Ishikawa (cell line): ENCODE results near the gene PAH.
A peak's percentile ranks its signal among the peaks of the same experiment; 100 is the strongest.

ENCODE experiments used
- CEBPB ChIP-seq: IDR thresholded peaks from 2 replicates; pipeline ENCODE4 v1.6.1; 2012
- CREB1 ChIP-seq: IDR thresholded peaks from 2 replicates; pipeline ENCODE4 v1.6.1; 2012; ENCODE audit warnings: low read depth
- EGR1 ChIP-seq: IDR thresholded peaks from 2 replicates; pipeline ENCODE4 v1.6.1; 2012
- EP300 ChIP-seq: IDR thresholded peaks from 2 replicates; pipeline ENCODE4 v1.6.1; 2012; ENCODE audit warnings: borderline replicate concordance
- FOXM1 ChIP-seq: IDR thresholded peaks from 2 replicates; pipeline ENCODE4 v1.6.1; 2012; ENCODE audit warnings: low read depth, borderline replicate concordance
- NFIC ChIP-seq: IDR thresholded peaks from 2 replicates; pipeline ENCODE4 v1.6.1; 2012
- RAD21 ChIP-seq: IDR thresholded peaks from 2 replicates; pipeline ENCODE4 v1.6.1; 2012; ENCODE audit warnings: low read depth
- TAF1 ChIP-seq: IDR thresholded peaks from 2 replicates; pipeline ENCODE4 v1.6.1; 2012; ENCODE audit warnings: low read depth, mild to moderate bottlenecking
- TCF12 ChIP-seq: IDR thresholded peaks from 2 replicates; pipeline ENCODE4 v1.6.1; 2012; ENCODE audit warnings: low read depth
- TEAD4 ChIP-seq: IDR thresholded peaks from 2 replicates; pipeline ENCODE4 v1.6.1; 2012
- YY1 ChIP-seq: IDR thresholded peaks from 2 replicates; pipeline ENCODE4 v1.6.1; 2012; ENCODE audit warnings: low read depth
- ZBTB7A ChIP-seq: IDR thresholded peaks from 2 replicates; pipeline ENCODE4 v1.6.1; 2012; ENCODE audit warnings: low read depth
- TF ChIP-seq, protein P1 (sequence below): IDR thresholded peaks from 2 replicates; pipeline ENCODE4 v1.6.1; 2012
- TF ChIP-seq, protein P2 (sequence below): IDR thresholded peaks from 2 replicates; pipeline ENCODE4 v1.6.1; 2012; ENCODE audit warnings: low read depth, mild to moderate bottlenecking
- TF ChIP-seq, protein P3 (sequence below): IDR thresholded peaks from 2 replicates; pipeline ENCODE4 v1.6.1; 2012

The PAH gene

DNA sequence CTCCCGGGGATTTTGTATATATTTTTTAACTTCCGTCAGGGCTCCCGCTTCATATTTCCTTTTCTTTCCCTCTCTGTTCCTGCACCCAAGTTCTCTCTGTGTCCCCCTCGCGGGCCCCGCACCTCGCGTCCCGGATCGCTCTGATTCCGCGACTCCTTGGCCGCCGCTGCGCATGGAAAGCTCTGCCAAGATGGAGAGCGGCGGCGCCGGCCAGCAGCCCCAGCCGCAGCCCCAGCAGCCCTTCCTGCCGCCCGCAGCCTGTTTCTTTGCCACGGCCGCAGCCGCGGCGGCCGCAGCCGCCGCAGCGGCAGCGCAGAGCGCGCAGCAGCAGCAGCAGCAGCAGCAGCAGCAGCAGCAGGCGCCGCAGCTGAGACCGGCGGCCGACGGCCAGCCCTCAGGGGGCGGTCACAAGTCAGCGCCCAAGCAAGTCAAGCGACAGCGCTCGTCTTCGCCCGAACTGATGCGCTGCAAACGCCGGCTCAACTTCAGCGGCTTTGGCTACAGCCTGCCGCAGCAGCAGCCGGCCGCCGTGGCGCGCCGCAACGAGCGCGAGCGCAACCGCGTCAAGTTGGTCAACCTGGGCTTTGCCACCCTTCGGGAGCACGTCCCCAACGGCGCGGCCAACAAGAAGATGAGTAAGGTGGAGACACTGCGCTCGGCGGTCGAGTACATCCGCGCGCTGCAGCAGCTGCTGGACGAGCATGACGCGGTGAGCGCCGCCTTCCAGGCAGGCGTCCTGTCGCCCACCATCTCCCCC is 41.2 kb upstream of the PAH start:
- TF ChIP-seq FOXM1, result no peak
- TF ChIP-seq RAD21, result no peak
- TF ChIP-seq CREB1, result no peak
- no peak for TF ChIP-seq TAF1
- TF ChIP-seq EP300, result no peak

DNA sequence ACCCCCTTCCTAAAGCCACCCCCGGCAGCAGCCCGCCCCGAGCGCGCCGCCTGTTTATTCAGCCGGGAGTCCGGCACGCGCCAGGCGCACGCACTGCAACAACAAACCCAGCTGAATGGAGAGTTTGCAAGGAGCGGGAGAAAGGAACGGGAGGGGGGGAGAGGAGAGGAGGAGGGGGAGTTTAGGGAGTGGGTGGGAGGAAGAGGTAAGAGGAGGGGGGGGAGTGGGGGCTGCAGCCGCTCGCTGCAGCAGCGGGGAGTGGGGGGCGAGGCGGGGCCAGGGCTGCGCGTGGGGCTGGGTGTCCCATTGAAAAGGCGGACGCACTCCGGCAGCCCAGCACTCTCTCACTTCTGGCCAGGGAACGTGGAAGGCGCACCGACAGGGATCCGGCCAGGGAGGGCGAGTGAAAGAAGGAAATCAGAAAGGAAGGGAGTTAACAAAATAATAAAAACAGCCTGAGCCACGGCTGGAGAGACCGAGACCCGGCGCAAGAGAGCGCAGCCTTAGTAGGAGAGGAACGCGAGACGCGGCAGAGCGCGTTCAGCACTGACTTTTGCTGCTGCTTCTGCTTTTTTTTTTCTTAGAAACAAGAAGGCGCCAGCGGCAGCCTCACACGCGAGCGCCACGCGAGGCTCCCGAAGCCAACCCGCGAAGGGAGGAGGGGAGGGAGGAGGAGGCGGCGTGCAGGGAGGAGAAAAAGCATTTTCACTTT is 40.5 kb upstream of the PAH start, which contains the start of gene ASCL1:
TSS of gene ASCL1 (plus strand) at position 336 of the 712 bp plus-strand sequence. CDS start 571 bp downstream, outside the sequence.
- TF ChIP-seq, protein P1, sequence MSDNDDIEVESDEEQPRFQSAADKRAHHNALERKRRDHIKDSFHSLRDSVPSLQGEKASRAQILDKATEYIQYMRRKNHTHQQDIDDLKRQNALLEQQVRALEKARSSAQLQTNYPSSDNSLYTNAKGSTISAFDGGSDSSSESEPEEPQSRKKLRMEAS, result 0 out of 2 replicates have a peak, but pooled peaks have one; percentile 15
- TF ChIP-seq CEBPB, result no peak

DNA sequence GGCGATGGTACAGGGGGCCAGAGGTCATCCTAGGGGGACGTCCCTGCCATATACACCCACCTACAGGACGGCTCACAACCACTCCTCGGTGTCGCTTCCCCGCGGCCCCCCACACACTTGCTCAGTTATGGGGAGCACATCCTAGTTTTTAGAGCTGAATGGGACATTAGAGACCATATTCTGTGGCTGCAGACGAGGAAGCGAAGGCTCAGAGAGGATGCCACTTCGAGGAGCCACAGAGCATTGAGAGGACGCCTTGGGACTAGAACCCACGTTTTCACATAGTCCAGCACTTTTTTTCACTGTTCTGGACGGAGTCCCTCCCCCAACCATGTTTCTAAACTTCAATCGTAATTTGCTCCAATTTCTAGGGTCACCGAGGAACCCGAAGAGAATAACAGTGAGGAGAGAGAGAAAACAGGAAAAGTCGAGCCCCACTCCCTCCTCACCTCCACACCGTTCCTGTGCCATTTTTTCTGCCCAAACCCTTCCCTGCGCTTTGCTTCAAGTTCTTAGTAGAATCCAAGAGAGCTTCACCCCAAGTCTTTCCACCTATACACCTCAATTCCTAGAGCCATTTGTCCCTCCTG is 39.8 kb upstream of the PAH start:
- TF ChIP-seq CREB1, result no peak
- TF ChIP-seq TAF1, result no peak
- TF ChIP-seq NFIC, result no peak

DNA sequence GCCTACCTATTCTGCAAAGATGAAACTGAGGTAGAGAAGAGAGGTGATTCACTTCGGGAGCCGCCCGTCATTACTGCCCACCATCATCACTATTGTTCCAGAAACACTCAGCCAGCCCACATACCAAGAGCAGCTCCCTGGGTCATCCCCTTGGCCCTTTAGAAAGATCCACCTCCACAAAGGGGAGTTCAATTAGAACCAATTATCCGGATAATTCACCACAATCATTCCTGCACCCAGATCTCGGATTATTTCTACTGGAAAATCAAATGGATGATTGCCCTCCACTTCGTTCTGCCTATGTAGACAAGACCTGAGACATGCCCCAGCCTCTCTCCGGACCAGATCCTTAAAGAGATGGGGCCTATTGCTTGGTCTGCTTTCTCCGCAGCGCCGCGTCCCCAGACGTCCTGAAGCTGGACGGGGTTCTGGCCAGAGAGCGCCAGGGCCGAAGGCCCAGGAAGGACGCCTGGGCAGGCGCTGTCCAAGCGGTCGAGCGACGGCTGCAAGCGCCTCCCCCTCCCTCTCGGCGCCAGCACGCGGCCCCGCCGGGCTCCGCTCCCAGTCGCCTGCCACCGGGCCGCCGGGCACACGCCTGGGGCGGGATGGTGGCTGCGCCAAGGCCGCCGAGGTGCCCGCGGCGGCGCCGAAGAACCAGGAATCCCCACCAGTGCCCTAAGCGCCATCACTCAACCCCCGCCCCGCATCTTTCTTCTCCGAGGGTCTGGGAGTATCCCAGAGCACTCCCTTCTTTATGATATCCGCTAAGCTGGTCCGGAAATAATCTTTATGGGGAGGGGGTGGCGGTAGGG is 39.1 kb upstream of the PAH start:
- no peak for TF ChIP-seq CREB1
- TF ChIP-seq TAF1, result no peak
- no peak for TF ChIP-seq TEAD4
- no peak for TF ChIP-seq EGR1
- no peak for TF ChIP-seq EP300
- TF ChIP-seq, protein P2, sequence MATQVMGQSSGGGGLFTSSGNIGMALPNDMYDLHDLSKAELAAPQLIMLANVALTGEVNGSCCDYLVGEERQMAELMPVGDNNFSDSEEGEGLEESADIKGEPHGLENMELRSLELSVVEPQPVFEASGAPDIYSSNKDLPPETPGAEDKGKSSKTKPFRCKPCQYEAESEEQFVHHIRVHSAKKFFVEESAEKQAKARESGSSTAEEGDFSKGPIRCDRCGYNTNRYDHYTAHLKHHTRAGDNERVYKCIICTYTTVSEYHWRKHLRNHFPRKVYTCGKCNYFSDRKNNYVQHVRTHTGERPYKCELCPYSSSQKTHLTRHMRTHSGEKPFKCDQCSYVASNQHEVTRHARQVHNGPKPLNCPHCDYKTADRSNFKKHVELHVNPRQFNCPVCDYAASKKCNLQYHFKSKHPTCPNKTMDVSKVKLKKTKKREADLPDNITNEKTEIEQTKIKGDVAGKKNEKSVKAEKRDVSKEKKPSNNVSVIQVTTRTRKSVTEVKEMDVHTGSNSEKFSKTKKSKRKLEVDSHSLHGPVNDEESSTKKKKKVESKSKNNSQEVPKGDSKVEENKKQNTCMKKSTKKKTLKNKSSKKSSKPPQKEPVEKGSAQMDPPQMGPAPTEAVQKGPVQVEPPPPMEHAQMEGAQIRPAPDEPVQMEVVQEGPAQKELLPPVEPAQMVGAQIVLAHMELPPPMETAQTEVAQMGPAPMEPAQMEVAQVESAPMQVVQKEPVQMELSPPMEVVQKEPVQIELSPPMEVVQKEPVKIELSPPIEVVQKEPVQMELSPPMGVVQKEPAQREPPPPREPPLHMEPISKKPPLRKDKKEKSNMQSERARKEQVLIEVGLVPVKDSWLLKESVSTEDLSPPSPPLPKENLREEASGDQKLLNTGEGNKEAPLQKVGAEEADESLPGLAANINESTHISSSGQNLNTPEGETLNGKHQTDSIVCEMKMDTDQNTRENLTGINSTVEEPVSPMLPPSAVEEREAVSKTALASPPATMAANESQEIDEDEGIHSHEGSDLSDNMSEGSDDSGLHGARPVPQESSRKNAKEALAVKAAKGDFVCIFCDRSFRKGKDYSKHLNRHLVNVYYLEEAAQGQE, result no peak
- TF ChIP-seq CEBPB, result no peak
- TF ChIP-seq, protein P1, result no peak
- no peak for TF ChIP-seq YY1
- no peak for TF ChIP-seq NFIC
- TF ChIP-seq RAD21, result no peak
- TF ChIP-seq FOXM1, result no peak
- no peak for TF ChIP-seq TCF12
- TF ChIP-seq, protein P3, sequence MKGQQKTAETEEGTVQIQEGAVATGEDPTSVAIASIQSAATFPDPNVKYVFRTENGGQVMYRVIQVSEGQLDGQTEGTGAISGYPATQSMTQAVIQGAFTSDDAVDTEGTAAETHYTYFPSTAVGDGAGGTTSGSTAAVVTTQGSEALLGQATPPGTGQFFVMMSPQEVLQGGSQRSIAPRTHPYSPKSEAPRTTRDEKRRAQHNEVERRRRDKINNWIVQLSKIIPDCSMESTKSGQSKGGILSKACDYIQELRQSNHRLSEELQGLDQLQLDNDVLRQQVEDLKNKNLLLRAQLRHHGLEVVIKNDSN, result no peak
- TF ChIP-seq ZBTB7A, result no peak

DNA sequence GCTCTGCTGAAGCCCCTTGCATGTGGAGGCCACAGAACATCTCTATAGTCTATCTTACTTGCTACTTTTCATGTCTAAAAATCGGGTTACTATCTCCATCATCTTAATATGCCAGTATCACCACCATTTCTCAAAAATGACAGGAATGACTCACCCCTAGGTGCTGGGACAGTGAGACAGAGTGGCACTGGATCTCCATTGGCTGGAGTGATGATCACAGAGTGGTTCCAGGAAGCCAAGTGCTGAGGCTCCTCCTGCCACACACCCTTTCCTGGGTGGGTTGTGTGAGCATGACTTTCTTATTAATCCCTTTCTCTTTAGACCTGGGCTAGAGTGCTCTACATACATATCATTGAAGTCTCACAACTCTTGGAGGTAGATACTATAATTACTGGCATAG is 37.1 kb upstream of the PAH start:
- TF ChIP-seq EGR1 (no peak), TCF12 (no peak), YY1 (no peak), NFIC (no peak), ZBTB7A (no peak), TEAD4 (no peak), CEBPB (no peak), FOXM1 (no peak), TAF1 (no peak), EP300 (no peak), RAD21 (no peak), CREB1 (no peak)
- TF ChIP-seq, protein P2, result no peak
- TF ChIP-seq, protein P3, result no peak
- TF ChIP-seq, protein P1, result no peak
